Ovary (tissue), 3 donors: Measurements from ENCODE around the gene TMEM266.

Experiments used
- EP300 ChIP-seq: sonication (generic); formaldehyde crosslinking; IDR thresholded peaks from one replicate; pipeline ENCODE4 v1.6.1; 2017; ENCODE audit warnings: antibody characterized with exemption
- TF ChIP-seq, protein P1 (sequence below), 3 donors: fragments of 450-650 bp in 2 of 3; fragments of 200-600 bp in 1 of 3; IDR thresholded peaks; one replicate each; pipeline versions ENCODE4 v1.5.1 to v1.8.0; 2016 to 2022; ENCODE audit warnings: antibody characterized with exemption in 3 of 3, mild to moderate bottlenecking in 1 of 3
- donor health status: DM: no; HTN: no; CAD: no.

DNA sequence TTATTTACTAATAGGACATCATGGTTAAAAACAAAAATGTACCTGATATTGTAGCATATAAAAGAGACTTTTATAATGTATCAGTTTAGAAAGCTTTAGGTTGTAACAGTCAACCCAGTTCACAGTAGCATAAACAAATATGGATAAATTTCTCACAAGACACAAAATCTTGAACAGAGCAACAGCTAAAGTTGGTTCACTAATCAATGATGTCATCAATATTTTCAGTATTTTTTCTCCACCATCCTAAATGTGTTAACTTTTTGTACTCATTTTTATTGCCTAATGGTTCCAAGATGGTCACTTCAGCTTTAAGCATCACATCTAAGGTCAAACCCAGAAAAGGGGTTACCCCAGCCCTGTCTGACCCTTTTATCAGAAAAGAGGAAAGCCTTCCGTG, 26.3 kb upstream of the TMEM266 start:
- no peak for TF ChIP-seq EP300
- TF ChIP-seq, protein P1, sequence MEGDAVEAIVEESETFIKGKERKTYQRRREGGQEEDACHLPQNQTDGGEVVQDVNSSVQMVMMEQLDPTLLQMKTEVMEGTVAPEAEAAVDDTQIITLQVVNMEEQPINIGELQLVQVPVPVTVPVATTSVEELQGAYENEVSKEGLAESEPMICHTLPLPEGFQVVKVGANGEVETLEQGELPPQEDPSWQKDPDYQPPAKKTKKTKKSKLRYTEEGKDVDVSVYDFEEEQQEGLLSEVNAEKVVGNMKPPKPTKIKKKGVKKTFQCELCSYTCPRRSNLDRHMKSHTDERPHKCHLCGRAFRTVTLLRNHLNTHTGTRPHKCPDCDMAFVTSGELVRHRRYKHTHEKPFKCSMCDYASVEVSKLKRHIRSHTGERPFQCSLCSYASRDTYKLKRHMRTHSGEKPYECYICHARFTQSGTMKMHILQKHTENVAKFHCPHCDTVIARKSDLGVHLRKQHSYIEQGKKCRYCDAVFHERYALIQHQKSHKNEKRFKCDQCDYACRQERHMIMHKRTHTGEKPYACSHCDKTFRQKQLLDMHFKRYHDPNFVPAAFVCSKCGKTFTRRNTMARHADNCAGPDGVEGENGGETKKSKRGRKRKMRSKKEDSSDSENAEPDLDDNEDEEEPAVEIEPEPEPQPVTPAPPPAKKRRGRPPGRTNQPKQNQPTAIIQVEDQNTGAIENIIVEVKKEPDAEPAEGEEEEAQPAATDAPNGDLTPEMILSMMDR (IDR thresholded peaks at IDR 0.05) = no peak
